ENCODE results near the gene RAB10.

GRCh38 chr2:26035090-26035743 lies 1.3 kb downstream of the RAB10 start:
- TF ChIP-seq CTCF (IDR thresholded peaks at IDR 0.05; ENCODE audit: borderline replicate concordance, extremely low read depth, low read length, poor library complexity, severe bottlenecking) (no peak), EZH2 (IDR thresholded peaks at IDR 0.05; ENCODE audit: borderline replicate concordance, low read depth, low read length, severe bottlenecking) (no peak)

All from DND-41 (cell line).